GM12878 (cell line): ENCODE measurements around the gene MMP1. TPM values are rescaled to one million over a fixed set of nuclear protein-coding genes. Genes with fewer than 3 reads are reported as not detected.

Experiments used
- ATAC-seq: fragments of 200-7000 bp; cut with Tn5 transposase; 3 replicates; pipeline ENCODE4 v1.9.1; 2020; ENCODE audit warnings: mild to moderate bottlenecking, moderate library complexity
- BruUV-seq: library from RNA; stranded (reverse); fragments of 400-500 nt; replicated peaks from 2 replicates; lab custom pipeline; 2021; lab: Mats Ljungman, UMichigan
- CTCF ChIA-PET: fragments of 300-600 bp; sonication (Branson Sonifier 250); formaldehyde crosslinking; extraction: SDS; loops from one replicate; lab custom pipeline; 2021; ENCODE audit warnings: inconsistent platforms; lab: Yijun Ruan, JAX
- POLR2A ChIA-PET: fragments of 350-600 bp; formaldehyde crosslinking; extraction: SDS; loops from one replicate; lab custom pipeline; 2021; ENCODE audit warnings: inconsistent platforms; lab: Charles Lee
- RAD21 ChIA-PET: fragments of 300-600 bp; sonication (Branson Sonifier 250); formaldehyde crosslinking; loops from one replicate; lab custom pipeline; 2023; ENCODE audit warnings: antibody characterized with exemption; ENCODE audit not compliant: unreplicated experiment; lab: Charles Lee
- SMC1A ChIA-PET: fragments of 300-600 bp; sonication (Branson Sonifier 250); formaldehyde crosslinking; loops from one replicate; lab custom pipeline; 2023; ENCODE audit not compliant: unreplicated experiment, uncharacterized antibody; lab: Charles Lee
- DNase-seq: peaks from one replicate; pipeline ENCODE4 v3.0.0-alpha.2; 2011; ENCODE audit warnings: low read depth, low spot score
- FAIRE-seq: peaks from 3 replicates; lab custom pipeline; 2011; peaks lifted over from hg19 to GRCh38; lab: Jason Lieb, UNC
- H2AFZ ChIP-seq: 2 replicates; pipeline ENCODE4 v1.6.0; 2011; ENCODE audit warnings: low read depth, low read length, control low read depth; ENCODE audit not compliant: control insufficient read depth
- H3K27ac ChIP-seq: 2 replicates; pipeline ENCODE4 v1.5.1; 2011; ENCODE audit warnings: control low read depth; ENCODE audit not compliant: control insufficient read depth, insufficient read depth
- H3K27me3 ChIP-seq, 2 experiments: replicated peaks in 1 of 2; 2 replicates each; pipeline versions ENCODE4 v1.6.0 to v1.6.1; 2011; ENCODE audit warnings: low read length in 1 of 2; ENCODE audit not compliant: control insufficient read depth in 2 of 2, insufficient read depth in 2 of 2
- H3K36me3 ChIP-seq, 2 experiments: 2 replicates each; pipeline ENCODE4 v1.5.1; 2011; ENCODE audit warnings: low read length in 1 of 2; ENCODE audit not compliant: control insufficient read depth in 2 of 2, insufficient read depth in 2 of 2
- H3K4me1 ChIP-seq: 2 replicates; pipeline ENCODE4 v1.6.1; 2011; ENCODE audit warnings: mild to moderate bottlenecking, low read length, moderate library complexity, mixed read lengths; ENCODE audit not compliant: control insufficient read depth, insufficient read depth
- H3K4me2 ChIP-seq: 2 replicates; pipeline ENCODE4 v1.6.0; 2011; ENCODE audit warnings: control low read depth; ENCODE audit not compliant: control insufficient read depth, insufficient read depth
- H3K4me3 ChIP-seq: fragments of 200-600 bp; sonication (generic); 2 replicates; pipeline ENCODE4 v1.5.1; 2016
- H3K79me2 ChIP-seq: 2 replicates; pipeline ENCODE4 v1.6.0; 2011; ENCODE audit warnings: low read length; ENCODE audit not compliant: control insufficient read depth, insufficient read depth
- H3K9ac ChIP-seq: 2 replicates; pipeline ENCODE4 v1.8.0; 2011; ENCODE audit warnings: low read length, control low read depth, mixed read lengths; ENCODE audit not compliant: control insufficient read depth, insufficient read depth
- H3K9me3 ChIP-seq: replicated peaks from 3 replicates; pipeline ENCODE4 v1.5.1; 2011; ENCODE audit warnings: mild to moderate bottlenecking, low read length; ENCODE audit not compliant: control insufficient read depth, insufficient read depth
- H4K20me1 ChIP-seq: 2 replicates; pipeline ENCODE4 v1.6.0; 2011; ENCODE audit not compliant: control insufficient read depth, insufficient read depth
- ASH2L ChIP-seq: fragments of 300-600, 200-600 bp; sonication (generic); IDR thresholded peaks from 2 replicates; pipeline ENCODE4 v1.6.1; 2017; ENCODE audit warnings: low read depth, mild to moderate bottlenecking, borderline replicate concordance
- EED ChIP-seq: sonication (generic); IDR thresholded peaks from 2 replicates; pipeline ENCODE4 v1.6.1; 2016; ENCODE audit warnings: antibody characterized with exemption, low read depth
- EGR1 ChIP-seq, 2 experiments: IDR thresholded peaks; 1 replicate in 1 of 2; 2 replicates in 1 of 2; pipeline ENCODE4 v1.6.1; 2011 to 2012; ENCODE audit warnings: low read depth in 2 of 2, low read length in 2 of 2, borderline replicate concordance in 1 of 2, mild to moderate bottlenecking in 1 of 2, moderate library complexity in 1 of 2
- EZH2 ChIP-seq: IDR thresholded peaks from 2 replicates; pipeline ENCODE4 v1.6.1; 2012; ENCODE audit warnings: low read depth, mild to moderate bottlenecking, control low read depth, inconsistent platforms, low read length, borderline replicate concordance; ENCODE audit not compliant: control insufficient read depth
- HCFC1 ChIP-seq: fragments of 150-350 bp; IDR thresholded peaks from 2 replicates; pipeline ENCODE4 v1.6.1; 2014; ENCODE audit warnings: low read length
- JUNB ChIP-seq: IDR thresholded peaks from 2 replicates; pipeline ENCODE4 v1.6.1; 2016; ENCODE audit warnings: antibody characterized with exemption, mild to moderate bottlenecking
- LARP7 ChIP-seq: fragments of 450-650 bp; IDR thresholded peaks from 2 replicates; pipeline ENCODE4 v1.6.1; 2017; ENCODE audit warnings: mild to moderate bottlenecking
- PAX8 ChIP-seq: fragments of 450-650 bp; IDR thresholded peaks from 2 replicates; pipeline ENCODE4 v1.6.1; 2017; ENCODE audit warnings: mild to moderate bottlenecking, moderate library complexity
- RAD21 ChIP-seq: IDR thresholded peaks from 2 replicates; pipeline ENCODE4 v1.6.1; 2011; ENCODE audit warnings: mild to moderate bottlenecking, low read depth, low read length, moderate library complexity; ENCODE audit not compliant: insufficient read depth
- RELA ChIP-seq: fragments of 450-650 bp; IDR thresholded peaks from 2 replicates; pipeline ENCODE4 v1.8.0; 2014; ENCODE audit warnings: borderline replicate concordance; ENCODE audit not compliant: partially characterized antibody
- RFX5 ChIP-seq: IDR thresholded peaks from 2 replicates; pipeline ENCODE4 v1.6.1; 2011; ENCODE audit warnings: low read depth, low read length, improper control_type of control experiment
- SIX5 ChIP-seq: IDR thresholded peaks from 2 replicates; pipeline ENCODE4 v1.6.1; 2011; ENCODE audit warnings: mild to moderate bottlenecking, low read depth, low read length, moderate library complexity; ENCODE audit not compliant: severe bottlenecking
- SMARCA5 ChIP-seq: fragments of 450-650 bp; IDR thresholded peaks from 2 replicates; pipeline ENCODE4 v1.6.1; 2017; ENCODE audit warnings: mild to moderate bottlenecking
- SPI1 ChIP-seq: IDR thresholded peaks from 2 replicates; pipeline ENCODE4 v1.6.1; 2011; ENCODE audit warnings: low read depth, mild to moderate bottlenecking, low read length, moderate library complexity, borderline replicate concordance; ENCODE audit not compliant: insufficient read depth
- SREBF2 ChIP-seq: IDR thresholded peaks from 2 replicates; pipeline ENCODE4 v1.6.1; 2012; ENCODE audit warnings: mild to moderate bottlenecking, low read length
- TARDBP ChIP-seq: IDR thresholded peaks from 2 replicates; pipeline ENCODE4 v1.6.1; 2016; ENCODE audit warnings: borderline replicate concordance
- YY1 ChIP-seq: IDR thresholded peaks from 2 replicates; pipeline ENCODE4 v1.6.1; 2011; ENCODE audit warnings: low read depth, mild to moderate bottlenecking, low read length
- ZNF622 ChIP-seq: fragments of 450-650 bp; IDR thresholded peaks from 2 replicates; pipeline ENCODE4 v1.6.1; 2017; ENCODE audit warnings: mild to moderate bottlenecking, inconsistent platforms
- WGBS: methylation state at CpG from one replicate; pipeline ENCODE4 v1.1.6; 2016; ENCODE audit warnings: low lambda C conversion rate; ENCODE audit not compliant: insufficient replicate concordance, insufficient coverage; ENCODE audit errors: missing lambda C conversion rate; 5-methylcytosine and 5-hydroxymethylcytosine counted together
- in situ Hi-C: fragments of 300-500 bp; cut with MboI; formaldehyde crosslinking; loops from 9 replicates; pipeline ENCODE4 v1.14.3; 2018; ENCODE audit warnings: mixed read lengths
- intact Hi-C: fragments of 100-400 bp; cut with micrococcal nuclease; formaldehyde crosslinking; loops from one replicate; pipeline ENCODE4 v1.14.2; 2022; ENCODE audit not compliant: unreplicated experiment
- polyA plus RNA-seq, 11 experiments: library from polyadenylated mRNA; depleted of rRNA in 4 of 11; unstranded in 6 of 11; stranded (reverse) in 5 of 11; fragments of >200 nt; fragmentation: Nextera tagmentation in 4 of 11; fragmentation: Illumina TruSeq in 1 of 11; extraction: Ambion mirVana in 4 of 11; extraction: Trizol in 1 of 11; gene quantifications; 1 replicate in 1 of 11; 2 replicates in 10 of 11; pipeline versions ENCODE4 v1.2.1 to v1.2.3, GENCODE V29; 2011 to 2016; ENCODE audit warnings: inconsistent platforms in 2 of 11, missing spikeins in 2 of 11, low read depth in 1 of 11
- total RNA-seq, 4 experiments: library from RNA; depleted of rRNA in 3 of 4; stranded (reverse); fragments of >200 nt in 3 of 4; fragmentation: Illumina TruSeq in 1 of 4; extraction: Trizol in 1 of 4; gene quantifications; 2 replicates each; pipeline versions ENCODE4 v1.2.1 to v1.2.3, GENCODE V29; 2013 to 2021
- TF ChIP-seq, protein P1 (sequence below): fragments of 450-650 bp; IDR thresholded peaks from 2 replicates; pipeline ENCODE4 v1.6.1; 2017; ENCODE audit warnings: mild to moderate bottlenecking
- TF ChIP-seq, protein P2 (sequence below): IDR thresholded peaks from 2 replicates; pipeline ENCODE4 v1.6.1; 2011; ENCODE audit warnings: low read depth, low read length, improper control_type of control experiment, borderline replicate concordance

Gene MMP1
- total and polyA plus RNA-seq, 10 of the 15 experiments (the other 5 are each of a cell fraction or from before 2014, with no cell fraction given): not detected

DNA sequence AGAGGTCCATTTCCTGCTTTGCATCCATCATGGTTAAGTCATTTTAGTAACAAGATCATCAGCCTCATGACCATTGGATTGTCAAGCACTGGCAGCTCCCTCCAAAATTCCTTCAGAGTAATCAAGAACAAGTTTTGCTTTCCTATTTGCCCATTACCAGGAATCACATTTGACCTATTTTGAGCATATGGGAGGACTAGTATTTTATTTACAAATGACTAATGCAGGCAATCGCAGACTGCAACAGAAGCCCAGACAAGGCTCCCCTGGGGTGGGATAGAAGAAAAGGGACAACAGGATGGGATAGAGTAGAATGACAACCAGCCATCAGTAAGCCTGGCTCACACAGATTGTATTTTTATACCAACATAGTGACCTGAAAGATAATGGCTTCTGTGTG, 26.6 kb downstream of the MMP1 start:
- DNase-seq: no peak
- SMC1A ChIA-PET: interaction anchor here (1.1 kb wide), 2 partner anchors 9 kb away, joined by 3 read pairs; partner anchors contain the start of gene MMP10
- intact Hi-C loops: no loop called here
- CTCF ChIA-PET: no interaction called here
- no peak for TF ChIP-seq HCFC1
- no peak for TF ChIP-seq RELA
- TF ChIP-seq, protein P1, sequence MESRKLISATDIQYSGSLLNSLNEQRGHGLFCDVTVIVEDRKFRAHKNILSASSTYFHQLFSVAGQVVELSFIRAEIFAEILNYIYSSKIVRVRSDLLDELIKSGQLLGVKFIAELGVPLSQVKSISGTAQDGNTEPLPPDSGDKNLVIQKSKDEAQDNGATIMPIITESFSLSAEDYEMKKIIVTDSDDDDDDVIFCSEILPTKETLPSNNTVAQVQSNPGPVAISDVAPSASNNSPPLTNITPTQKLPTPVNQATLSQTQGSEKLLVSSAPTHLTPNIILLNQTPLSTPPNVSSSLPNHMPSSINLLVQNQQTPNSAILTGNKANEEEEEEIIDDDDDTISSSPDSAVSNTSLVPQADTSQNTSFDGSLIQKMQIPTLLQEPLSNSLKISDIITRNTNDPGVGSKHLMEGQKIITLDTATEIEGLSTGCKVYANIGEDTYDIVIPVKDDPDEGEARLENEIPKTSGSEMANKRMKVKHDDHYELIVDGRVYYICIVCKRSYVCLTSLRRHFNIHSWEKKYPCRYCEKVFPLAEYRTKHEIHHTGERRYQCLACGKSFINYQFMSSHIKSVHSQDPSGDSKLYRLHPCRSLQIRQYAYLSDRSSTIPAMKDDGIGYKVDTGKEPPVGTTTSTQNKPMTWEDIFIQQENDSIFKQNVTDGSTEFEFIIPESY: no peak
- no peak for TF ChIP-seq TARDBP
- no peak for TF ChIP-seq RFX5
- no peak for TF ChIP-seq SREBF2
- TF ChIP-seq PAX8: no peak
- no peak for TF ChIP-seq JUNB
- TF ChIP-seq LARP7: no peak
- TF ChIP-seq ZNF622: no peak
- no peak for TF ChIP-seq SPI1
- no peak for TF ChIP-seq SMARCA5
- TF ChIP-seq ASH2L: no peak
- TF ChIP-seq, protein P2, sequence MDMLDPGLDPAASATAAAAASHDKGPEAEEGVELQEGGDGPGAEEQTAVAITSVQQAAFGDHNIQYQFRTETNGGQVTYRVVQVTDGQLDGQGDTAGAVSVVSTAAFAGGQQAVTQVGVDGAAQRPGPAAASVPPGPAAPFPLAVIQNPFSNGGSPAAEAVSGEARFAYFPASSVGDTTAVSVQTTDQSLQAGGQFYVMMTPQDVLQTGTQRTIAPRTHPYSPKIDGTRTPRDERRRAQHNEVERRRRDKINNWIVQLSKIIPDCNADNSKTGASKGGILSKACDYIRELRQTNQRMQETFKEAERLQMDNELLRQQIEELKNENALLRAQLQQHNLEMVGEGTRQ: no peak
- TF ChIP-seq EZH2: no peak
- TF ChIP-seq YY1: no peak
- no peak for TF ChIP-seq RAD21
- TF ChIP-seq EED: no peak
- no peak for TF ChIP-seq SIX5
- no peak for TF ChIP-seq EGR1 (IDR thresholded peaks at IDR 0.05; ENCODE audit: borderline replicate concordance in 1 of 2, low read depth in 2 of 2, low read length in 2 of 2)
- FAIRE-seq: no peak
- Histone ChIP-seq H4K20me1 (no peaks in the 10 kb centered on the region), H3K9ac (no peak overlapping the region), H3K36me3 (no peaks in the 10 kb centered on the region), H2AFZ (no peak overlapping the region), H3K4me1 (no peaks in the 10 kb centered on the region), H3K4me2 (no peak overlapping the region), H3K9me3 (no peaks in the 10 kb centered on the region), H3K27me3 (no peaks in the 10 kb centered on the region), H3K27ac (no peak overlapping the region), H3K4me3 (no peak overlapping the region), H3K79me2 (no peaks in the 10 kb centered on the region)
- RAD21 ChIA-PET: no interaction called here
- no TSS peak for BruUV-seq
- in situ Hi-C loops: no loop called here
- no peak for ATAC-seq
- POLR2A ChIA-PET: no interaction called here
- 53% methylated on average over 1 of the region's 1 CpG for whole genome bisulfite sequencing
